Measurements from ENCODE around the gene ROBO1.

ROBO1 gene

GRCh38 chr3:79012530-79012913 lies 755.3 kb downstream of the ROBO1 start:
- DNase-seq (ENCODE audit: low spot score in 2 of 2) = no peak
- peaks cover 16% of the 10 kb centered on the region for H3K9me3 Mint-ChIP-seq
- no peak overlapping the region for H3K27ac Mint-ChIP-seq
- no peak for ATAC-seq
- H3K4me3 Mint-ChIP-seq = no peak overlapping the region
- no peaks in the 10 kb centered on the region for H3K4me1 Mint-ChIP-seq
- H3K36me3 Mint-ChIP-seq = no peaks in the 10 kb centered on the region

- Mint-ChIP-seq H3K4me1 (no peaks in the 10 kb centered on the region), H3K4me3 (no peak overlapping the region), H3K9me3 (peaks cover 16% of the 10 kb centered on the region), H3K27ac (no peak overlapping the region), H3K36me3 (no peaks in the 10 kb centered on the region)
- ATAC-seq (no peak), DNase-seq (ENCODE audit: low spot score in 2 of 2) (no peak)
Observed at GRCh38 chr3:79011821-79012529, 755.8 kb downstream of the ROBO1 start.

- H3K9me3 Mint-ChIP-seq = peaks cover 16% of the 10 kb centered on the region
- H3K4me3 Mint-ChIP-seq = no peak overlapping the region
- H3K4me1 Mint-ChIP-seq = no peaks in the 10 kb centered on the region
- ATAC-seq (no peak), DNase-seq (ENCODE audit: low spot score in 2 of 2) (no peak)
- no peak overlapping the region for H3K27ac Mint-ChIP-seq
- no peaks in the 10 kb centered on the region for H3K36me3 Mint-ChIP-seq
Observed at GRCh38 chr3:79009861-79010260, 757.9 kb downstream of the ROBO1 start.

- DNase-seq (ENCODE audit: low spot score in 2 of 2) (no peak), ATAC-seq (no peak)
- H3K36me3 Mint-ChIP-seq = no peaks in the 10 kb centered on the region
- H3K4me1 Mint-ChIP-seq = no peaks in the 10 kb centered on the region
- peaks cover 21% of the 10 kb centered on the region for H3K9me3 Mint-ChIP-seq
- no peak overlapping the region for H3K4me3 Mint-ChIP-seq
- H3K27ac Mint-ChIP-seq = no peak overlapping the region
Observed at GRCh38 chr3:79006077-79006476, 761.7 kb downstream of the ROBO1 start.

GRCh38 chr3:79005084-79005483 lies 762.7 kb downstream of the ROBO1 start:
- H3K36me3 Mint-ChIP-seq = no peaks in the 10 kb centered on the region
- no peak overlapping the region for H3K4me3 Mint-ChIP-seq
- ATAC-seq = no peak
- H3K27ac Mint-ChIP-seq = no peak overlapping the region
- no peak for DNase-seq (ENCODE audit: low spot score in 2 of 2)
- no peaks in the 10 kb centered on the region for H3K4me1 Mint-ChIP-seq
- peaks cover 17% of the 10 kb centered on the region for H3K9me3 Mint-ChIP-seq

- ATAC-seq (no peak), DNase-seq (ENCODE audit: low spot score in 2 of 2) (no peak)
- no peak overlapping the region for H3K4me3 Mint-ChIP-seq
- H3K4me1 Mint-ChIP-seq = no peaks in the 10 kb centered on the region
- peaks cover 13% of the 10 kb centered on the region for H3K9me3 Mint-ChIP-seq
- no peak overlapping the region for H3K27ac Mint-ChIP-seq
- H3K36me3 Mint-ChIP-seq = no peaks in the 10 kb centered on the region
Observed at GRCh38 chr3:79003994-79004393, 763.8 kb downstream of the ROBO1 start.

GRCh38 chr3:79002465-79003372 lies 765.1 kb downstream of the ROBO1 start:
- H3K4me1 Mint-ChIP-seq = no peaks in the 10 kb centered on the region
- no peaks in the 10 kb centered on the region for H3K36me3 Mint-ChIP-seq
- H3K9me3 Mint-ChIP-seq = peaks cover 14% of the 10 kb centered on the region
- no peak overlapping the region for H3K4me3 Mint-ChIP-seq
- DNase-seq (ENCODE audit: low spot score in 2 of 2) (no peak), ATAC-seq (no peak)
- H3K27ac Mint-ChIP-seq = no peak overlapping the region

- Mint-ChIP-seq H3K36me3 (no peaks in the 10 kb centered on the region), H3K4me1 (no peaks in the 10 kb centered on the region), H3K27ac (no peak overlapping the region), H3K4me3 (no peak overlapping the region), H3K9me3 (peaks cover 24% of the 10 kb centered on the region)
- ATAC-seq (no peak), DNase-seq (ENCODE audit: low spot score in 2 of 2) (no peak)
Observed at GRCh38 chr3:79001255-79001654, 766.5 kb downstream of the ROBO1 start.

GRCh38 chr3:78999139-78999538 lies 768.7 kb downstream of the ROBO1 start:
- Mint-ChIP-seq H3K36me3 (no peaks in the 10 kb centered on the region), H3K9me3 (peaks cover 25% of the 10 kb centered on the region), H3K4me3 (no peak overlapping the region), H3K4me1 (no peaks in the 10 kb centered on the region), H3K27ac (no peak overlapping the region)
- no peak for DNase-seq (ENCODE audit: low spot score in 2 of 2)
- ATAC-seq = no peak

- no peak for DNase-seq (ENCODE audit: low spot score in 2 of 2)
- no peak overlapping the region for H3K27ac Mint-ChIP-seq
- no peak for ATAC-seq
- peaks cover 24% of the 10 kb centered on the region for H3K9me3 Mint-ChIP-seq
- no peaks in the 10 kb centered on the region for H3K4me1 Mint-ChIP-seq
- no peak overlapping the region for H3K4me3 Mint-ChIP-seq
- H3K36me3 Mint-ChIP-seq = no peaks in the 10 kb centered on the region
Observed at GRCh38 chr3:78995087-78995486, 772.7 kb downstream of the ROBO1 start.

GRCh38 chr3:78994174-78995027 lies 773.4 kb downstream of the ROBO1 start:
- Mint-ChIP-seq H3K36me3 (no peaks in the 10 kb centered on the region), H3K27ac (no peak overlapping the region), H3K9me3 (peaks cover 24% of the 10 kb centered on the region), H3K4me3 (no peak overlapping the region), H3K4me1 (no peaks in the 10 kb centered on the region)
- ATAC-seq = no peak
- DNase-seq (ENCODE audit: low spot score in 2 of 2) = no peak

- H3K9me3 Mint-ChIP-seq = peaks cover 24% of the 10 kb centered on the region
- DNase-seq (ENCODE audit: low spot score in 2 of 2) = no peak
Observed at GRCh38 chr3:78993375-78993774, 774.4 kb downstream of the ROBO1 start.

GRCh38 chr3:78992830-78993229 lies 775.0 kb downstream of the ROBO1 start:
- H3K4me3 Mint-ChIP-seq = no peak overlapping the region
- no peak overlapping the region for H3K27ac Mint-ChIP-seq
- H3K9me3 Mint-ChIP-seq = peaks cover 27% of the 10 kb centered on the region
- no peak for ATAC-seq
- H3K36me3 Mint-ChIP-seq = no peaks in the 10 kb centered on the region
- no peaks in the 10 kb centered on the region for H3K4me1 Mint-ChIP-seq
- DNase-seq (ENCODE audit: low spot score in 2 of 2) = no peak

More at GRCh38 chr3:78993375-78993774, 774.4 kb downstream of the ROBO1 start:
- Mint-ChIP-seq H3K4me1 (no peaks in the 10 kb centered on the region), H3K36me3 (no peaks in the 10 kb centered on the region), H3K27ac (no peak overlapping the region), H3K4me3 (no peak overlapping the region)
- ATAC-seq = no peak

- Mint-ChIP-seq H3K36me3 (no peaks in the 10 kb centered on the region), H3K4me1 (no peaks in the 10 kb centered on the region), H3K9me3 (peaks cover 24% of the 10 kb centered on the region), H3K27ac (no peak overlapping the region), H3K4me3 (no peak overlapping the region)
- no peak for DNase-seq (ENCODE audit: low spot score in 2 of 2)
- ATAC-seq = no peak
Observed at GRCh38 chr3:78992400-78992799, 775.4 kb downstream of the ROBO1 start.

- Mint-ChIP-seq H3K27ac (no peak overlapping the region), H3K36me3 (no peaks in the 10 kb centered on the region), H3K9me3 (peaks cover 21% of the 10 kb centered on the region), H3K4me3 (no peak overlapping the region), H3K4me1 (no peaks in the 10 kb centered on the region)
- ATAC-seq = no peak
- no peak for DNase-seq (ENCODE audit: low spot score in 2 of 2)
Observed at GRCh38 chr3:78991656-78992055, 776.1 kb downstream of the ROBO1 start.
